ENCODE results near the gene CDH23.

The CDH23 gene

DNA sequence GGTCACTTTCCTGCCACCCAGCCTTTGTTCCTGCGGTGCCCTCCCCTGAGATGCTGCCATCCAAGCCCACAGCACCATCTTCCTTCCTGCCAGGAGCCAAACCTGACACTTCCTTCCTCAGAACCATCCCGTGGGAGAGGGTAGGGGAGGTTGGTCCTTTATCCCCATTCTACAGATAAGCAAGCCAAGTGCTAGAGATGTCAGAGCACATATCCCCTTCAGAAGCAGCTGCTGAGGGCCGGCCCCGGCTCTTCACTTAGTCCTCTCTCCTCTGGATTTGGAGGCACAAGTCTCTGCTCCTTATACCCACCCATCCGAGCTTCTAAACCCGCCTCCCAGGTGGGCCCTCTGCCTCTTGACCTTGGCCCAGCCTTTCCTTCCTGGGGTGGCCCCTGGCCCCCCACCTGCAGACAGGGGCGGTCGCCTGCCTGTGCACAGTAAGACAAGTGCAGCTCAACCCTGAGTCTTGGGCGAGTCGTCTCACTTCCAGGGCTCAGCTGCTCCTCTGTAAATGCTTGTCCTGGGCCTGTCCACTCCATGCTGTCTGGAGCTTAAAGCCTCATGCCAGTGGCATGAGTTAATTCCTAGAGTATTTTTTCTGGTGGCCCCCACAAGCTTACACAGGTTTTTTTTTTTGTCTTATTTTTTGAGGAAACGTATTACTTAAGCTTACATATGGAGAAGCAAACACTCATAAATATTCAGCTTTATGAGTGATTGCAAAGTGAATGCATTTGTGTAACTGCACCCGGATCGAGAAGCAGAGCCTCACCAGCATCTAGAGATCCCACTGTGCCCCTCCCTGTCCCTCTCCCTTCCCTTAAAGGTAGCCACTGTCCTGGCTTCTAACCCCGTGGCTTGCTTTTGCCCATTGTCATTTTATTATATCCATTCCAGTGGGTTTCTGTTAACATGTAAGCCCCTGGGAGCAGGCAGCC lies 125.1 kb downstream of the CDH23 start:
- FAIRE-seq: no peak

GRCh38 chr10:71522442-71523144 lies 125.9 kb downstream of the CDH23 start:
- no peak for FAIRE-seq

GRCh38 chr10:71523756-71524155 lies 127.0 kb downstream of the CDH23 start:
- FAIRE-seq: no peak

DNA sequence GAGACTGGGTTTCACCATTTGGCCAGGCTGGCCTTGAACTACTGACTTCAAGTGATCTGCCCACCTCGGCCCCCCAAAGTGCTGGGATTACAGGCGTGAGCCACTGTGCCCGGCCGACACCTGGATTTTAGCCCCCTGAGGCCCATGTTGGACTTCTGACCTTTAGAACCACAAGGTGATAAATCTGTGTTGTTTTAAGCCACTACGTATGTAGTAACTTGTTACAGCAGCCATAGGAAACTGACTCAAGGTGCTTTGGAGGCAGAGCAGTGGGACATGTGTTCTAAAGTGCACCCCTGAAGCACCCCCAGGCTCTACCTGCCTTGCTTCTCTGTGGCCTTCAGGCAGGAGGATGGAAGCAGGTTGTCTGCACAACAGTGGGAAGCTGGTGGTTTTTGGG lies 128.4 kb downstream of the CDH23 start:
- FAIRE-seq: no peak

DNA sequence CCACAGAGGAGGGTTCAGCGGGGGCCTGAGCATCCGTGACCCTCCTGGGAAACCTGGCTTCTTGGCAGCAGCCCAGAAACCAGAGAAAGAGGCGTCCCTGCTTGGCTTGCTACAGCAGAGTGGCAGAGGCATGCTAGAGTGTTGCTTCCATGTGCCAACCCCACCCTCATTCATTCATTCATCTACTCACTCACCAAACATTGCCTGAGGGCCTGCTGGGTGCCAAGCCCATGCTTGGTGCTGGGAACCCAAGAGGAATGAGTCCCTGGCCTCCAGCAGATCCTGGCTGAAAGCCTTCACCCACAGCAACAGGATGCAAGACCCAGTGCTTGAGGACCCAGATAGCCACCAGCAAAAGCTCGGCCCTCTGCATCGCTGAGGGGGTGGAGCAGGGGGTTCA lies 129.0 kb downstream of the CDH23 start:
- FAIRE-seq: no peak

DNA sequence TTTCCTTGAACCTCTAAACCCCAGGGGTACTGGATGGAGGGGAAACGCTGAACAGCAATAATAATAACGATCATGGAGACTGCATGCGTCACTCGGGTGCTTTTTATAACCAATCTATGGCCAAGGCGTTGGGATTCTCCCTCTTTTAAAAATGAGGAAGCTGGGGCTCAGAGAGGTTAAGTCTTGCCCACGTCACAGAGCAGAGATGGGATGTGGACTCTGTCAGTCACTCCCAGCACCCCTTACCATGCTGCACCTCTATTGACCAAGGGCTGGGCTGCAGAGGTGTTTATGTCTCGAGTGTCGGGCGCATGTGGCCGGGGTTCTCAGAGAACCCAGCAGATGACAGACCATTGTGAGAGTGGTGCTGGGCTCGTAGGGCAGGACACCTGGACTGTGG lies 129.9 kb downstream of the CDH23 start:
- no peak for FAIRE-seq

GRCh38 chr10:71527135-71527534 lies 130.4 kb downstream of the CDH23 start:
- no peak for FAIRE-seq

GRCh38 chr10:71528371-71529206 lies 131.9 kb downstream of the CDH23 start:
- FAIRE-seq: no peak

- no peak for FAIRE-seq
Measured at GRCh38 chr10:71529207-71529827, 132.6 kb downstream of the CDH23 start.

- FAIRE-seq: no peak
Measured at GRCh38 chr10:71530781-71531180, 134.1 kb downstream of the CDH23 start.

DNA sequence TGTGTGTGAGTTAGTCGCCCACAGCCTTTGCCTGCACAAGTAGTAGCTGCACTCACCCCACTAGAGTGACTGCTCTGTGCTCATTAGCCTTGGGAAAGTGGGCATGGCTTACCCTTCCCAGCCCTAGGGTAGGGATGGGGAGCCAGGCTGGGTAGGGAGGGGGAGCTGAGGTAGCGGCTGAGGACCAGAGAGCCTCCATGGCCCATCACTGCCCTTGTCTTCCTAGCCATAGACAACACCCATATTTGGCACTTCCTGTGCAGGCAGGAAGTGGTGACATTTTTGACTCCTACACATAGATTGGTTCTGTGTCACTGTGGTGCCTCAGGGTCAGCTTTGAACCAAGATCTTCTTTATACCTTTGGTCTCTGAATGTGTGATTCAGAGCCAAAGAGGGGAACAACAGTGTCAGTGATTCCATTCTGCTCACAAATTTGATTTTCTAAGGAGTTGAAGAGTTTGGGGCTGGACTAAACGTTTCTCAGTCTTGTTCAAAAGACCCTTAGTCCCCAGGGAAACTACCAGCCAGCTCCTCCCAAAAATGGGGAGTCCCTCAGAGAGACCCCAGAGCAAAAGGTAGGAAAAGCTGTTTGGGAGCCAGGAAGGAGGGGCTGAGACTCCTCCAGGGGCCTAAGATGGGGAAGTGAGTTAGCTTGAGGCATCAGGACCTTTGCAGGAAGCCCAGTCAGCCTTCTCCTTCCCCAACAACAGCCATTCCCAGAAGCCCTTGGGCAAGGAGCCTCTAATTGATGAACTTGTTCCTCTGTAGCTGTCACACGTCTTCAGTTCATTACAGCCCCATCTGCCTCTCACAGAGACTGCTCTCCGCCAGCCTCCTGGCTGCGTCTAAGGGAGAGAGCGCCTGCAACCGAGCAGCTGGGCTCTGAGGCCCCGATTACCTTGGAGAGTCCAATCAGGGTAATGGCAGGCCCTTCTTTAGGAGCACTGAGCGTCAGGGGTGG lies 135.0 kb downstream of the CDH23 start:
- no peak for FAIRE-seq

DNA sequence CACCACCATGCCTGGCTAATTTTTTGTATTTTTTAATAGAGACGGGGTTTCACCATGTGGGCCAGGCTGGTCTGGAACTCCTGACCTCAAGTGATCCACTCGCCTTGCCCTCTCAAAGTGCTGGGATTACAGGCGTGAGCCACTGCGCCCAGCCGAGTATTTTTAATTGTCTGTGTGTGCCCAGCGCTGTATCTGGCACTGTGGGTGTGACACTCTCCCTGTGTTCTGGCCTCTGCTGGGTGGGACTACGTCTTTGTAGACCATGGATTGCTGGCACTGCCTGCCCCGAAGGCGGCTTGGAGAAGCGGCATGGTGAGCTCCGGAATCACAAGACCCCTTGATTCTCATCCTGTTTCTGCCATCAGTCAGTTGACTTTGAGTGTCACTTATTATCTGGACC lies 136.2 kb downstream of the CDH23 start:
- FAIRE-seq: no peak

DNA sequence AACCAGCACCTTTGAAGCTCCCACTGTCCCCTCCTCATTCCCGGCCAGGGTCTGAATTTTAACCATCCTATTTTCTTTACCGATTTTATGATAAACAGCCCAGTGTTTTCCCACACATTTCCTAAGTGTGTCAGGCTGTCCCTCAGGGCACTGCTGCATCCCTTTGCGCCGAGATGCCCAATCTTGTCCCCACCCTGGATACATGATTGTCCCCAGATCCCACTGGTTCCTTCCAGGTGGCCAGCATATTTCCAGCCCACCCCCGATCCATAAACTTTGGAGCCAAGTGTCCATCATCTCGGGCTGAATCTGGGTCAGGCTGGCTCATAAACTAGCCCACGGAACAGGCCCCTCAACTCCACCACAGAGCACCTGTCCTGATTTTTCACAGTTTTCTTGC lies 137.2 kb downstream of the CDH23 start:
- no peak for FAIRE-seq

DNA sequence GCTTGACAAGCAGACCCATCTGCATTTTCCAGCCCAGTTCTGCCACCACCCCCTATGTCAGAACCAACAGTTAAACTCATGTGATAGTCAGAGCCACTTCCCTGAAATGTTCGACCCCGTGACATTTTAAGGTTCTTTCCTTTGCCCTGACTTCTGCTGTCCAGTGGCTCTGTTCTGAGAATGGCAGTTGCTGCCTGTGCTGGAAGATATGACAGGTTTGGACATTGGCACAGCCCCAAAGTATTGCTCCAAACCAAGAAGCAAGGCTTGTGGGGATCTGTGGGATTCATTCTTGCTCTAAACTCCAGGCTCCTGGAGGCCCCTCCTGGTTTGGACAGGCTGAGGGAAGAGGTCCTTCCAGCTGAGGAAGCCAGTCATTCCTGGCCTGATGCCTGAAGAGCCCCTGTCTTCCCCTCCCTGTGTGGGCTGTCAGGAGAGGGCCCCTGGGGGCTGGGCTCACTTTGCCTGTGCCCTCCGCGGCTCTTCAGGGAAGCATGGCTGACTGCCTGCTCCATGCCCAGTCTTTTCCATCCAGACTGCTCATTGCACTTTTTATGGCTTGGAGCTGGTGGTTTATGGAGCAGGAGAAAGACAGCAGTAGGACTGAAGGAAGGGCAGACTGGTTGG lies 138.0 kb downstream of the CDH23 start:
- no peak for FAIRE-seq

GRCh38 chr10:71536332-71536731 lies 139.6 kb downstream of the CDH23 start:
- FAIRE-seq: no peak

DNA sequence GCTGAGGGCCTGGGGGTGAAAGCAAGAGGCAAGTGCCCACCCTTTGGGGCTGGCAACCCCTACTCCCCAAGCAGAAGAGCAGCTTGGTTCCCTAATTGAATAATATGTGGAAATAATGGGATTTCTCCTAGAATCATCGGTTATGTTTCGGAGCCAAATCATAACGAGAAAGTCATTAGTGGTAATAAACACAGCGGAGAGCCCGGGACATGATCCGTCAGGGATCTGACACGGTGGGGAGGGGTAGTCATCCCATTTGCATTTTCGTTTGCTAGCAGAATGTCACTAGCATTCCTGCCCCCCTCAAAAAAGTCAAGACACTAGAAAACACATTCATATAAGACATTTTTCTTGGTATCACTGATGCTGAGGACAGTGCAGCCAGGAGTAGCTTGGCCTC lies 140.4 kb downstream of the CDH23 start:
- no peak for FAIRE-seq

- FAIRE-seq: no peak
Measured at GRCh38 chr10:71537681-71538080, 141.0 kb downstream of the CDH23 start.

DNA sequence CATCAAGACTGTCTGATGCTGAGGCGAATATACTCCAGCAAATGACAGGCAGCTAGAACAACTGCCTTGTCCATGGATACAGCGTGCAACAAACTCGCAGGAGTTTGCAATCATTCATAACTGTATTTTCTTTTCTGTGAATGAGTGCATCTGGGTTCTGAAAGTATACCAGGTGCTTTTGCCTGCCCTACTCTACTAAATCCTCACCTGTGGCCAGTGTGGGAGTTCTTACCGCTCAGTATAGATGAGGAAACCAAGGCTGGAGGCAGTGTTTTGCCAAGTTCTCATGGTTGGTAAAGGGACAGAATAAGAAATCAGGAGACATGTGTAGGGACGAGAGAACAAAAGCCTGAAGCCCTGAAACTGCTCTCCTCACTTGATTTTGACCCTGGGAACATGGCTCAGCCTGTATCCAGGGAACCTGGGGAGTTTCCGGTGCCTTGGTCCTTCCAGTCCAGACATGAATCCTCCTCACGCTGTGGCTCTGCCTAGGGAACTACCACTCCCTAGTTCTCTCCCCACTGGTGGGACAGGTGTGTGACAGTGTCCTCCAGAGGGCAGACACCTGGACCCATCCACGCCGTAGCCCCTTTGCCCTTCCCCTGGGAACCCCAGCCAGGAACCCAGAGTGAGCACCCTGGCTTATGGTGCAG lies 142.0 kb downstream of the CDH23 start:
- FAIRE-seq: no peak

- FAIRE-seq: no peak
Measured at GRCh38 chr10:71539442-71540118, 142.9 kb downstream of the CDH23 start.

DNA sequence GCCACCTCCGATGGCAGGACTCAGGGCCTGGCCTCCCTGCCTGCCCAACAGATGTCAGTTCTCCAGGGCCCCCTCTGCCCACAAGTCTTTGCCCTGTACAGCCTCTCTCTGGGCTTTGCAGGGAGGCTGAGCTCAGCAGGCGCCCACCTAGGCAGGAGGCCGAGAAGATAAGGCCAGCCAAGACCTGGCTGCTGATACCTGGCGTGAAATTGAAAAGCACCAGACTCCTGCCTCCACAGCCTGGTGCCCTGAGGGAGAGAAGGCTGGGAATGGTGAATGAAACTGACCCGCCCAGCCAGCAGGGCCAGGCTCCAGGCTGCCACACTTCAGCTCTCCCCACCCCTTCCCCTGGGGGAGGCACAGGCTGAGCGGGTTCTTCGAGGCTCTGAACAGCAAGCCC lies 145.8 kb downstream of the CDH23 start:
- no peak for FAIRE-seq
